GM21717 (cell line): Measurements from ENCODE around the gene DDHD1.
A peak's percentile ranks its signal among the peaks of the same experiment; 100 is the strongest.
"Not testable (repeated sequence)": the region's sequence is repeated elsewhere in the genome, so short reads cannot be mapped to it uniquely, and the experiment has no call there.

Experiments used
- ATAC-seq: cut with Tn5 transposase; IDR thresholded peaks from one replicate; pipeline ENCODE4 v1.9.1; 2021; ENCODE audit warnings: mild to moderate bottlenecking, moderate library complexity; ENCODE audit not compliant: unreplicated experiment

The DDHD1 gene

DNA sequence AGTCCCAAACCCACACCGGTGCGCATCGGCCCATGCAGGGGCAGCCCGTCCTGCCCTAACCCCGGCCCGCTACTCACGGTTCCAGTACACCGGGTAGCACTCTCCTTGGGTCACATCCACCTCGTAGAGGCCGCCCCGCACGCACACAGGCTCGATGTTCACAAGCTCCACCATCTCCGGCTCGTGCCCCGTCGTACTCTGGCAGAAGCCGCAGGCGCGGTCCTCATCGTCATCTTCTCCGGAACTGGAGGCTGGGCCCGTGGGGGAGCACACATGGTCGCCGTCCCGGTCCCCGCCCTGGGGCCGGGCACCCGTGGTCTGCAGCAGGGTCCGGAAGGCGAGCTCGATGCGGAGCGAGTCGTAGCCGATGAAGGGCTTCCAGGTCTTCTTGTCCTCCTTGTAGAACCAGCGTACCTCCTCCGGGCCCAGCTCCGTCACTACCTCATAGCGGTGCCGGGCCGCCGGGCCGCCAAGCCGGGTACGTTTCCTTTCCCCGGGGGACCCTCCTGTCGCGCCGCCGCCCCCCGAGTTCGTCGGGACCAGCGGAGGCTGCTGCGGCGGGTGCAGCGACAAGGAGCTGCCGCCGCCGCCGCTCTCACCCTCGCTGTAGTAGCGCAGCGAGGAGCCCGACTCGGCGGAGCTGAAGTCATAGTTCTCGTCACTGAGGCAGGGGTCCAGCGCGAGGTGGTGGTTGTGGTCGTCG is 788 bp downstream of the DDHD1 start:
- ATAC-seq, result peak; percentile 24

GRCh38 chr14:53151523-53152183 is 1.5 kb downstream of the DDHD1 start:
- peak; percentile 1 for ATAC-seq

DNA sequence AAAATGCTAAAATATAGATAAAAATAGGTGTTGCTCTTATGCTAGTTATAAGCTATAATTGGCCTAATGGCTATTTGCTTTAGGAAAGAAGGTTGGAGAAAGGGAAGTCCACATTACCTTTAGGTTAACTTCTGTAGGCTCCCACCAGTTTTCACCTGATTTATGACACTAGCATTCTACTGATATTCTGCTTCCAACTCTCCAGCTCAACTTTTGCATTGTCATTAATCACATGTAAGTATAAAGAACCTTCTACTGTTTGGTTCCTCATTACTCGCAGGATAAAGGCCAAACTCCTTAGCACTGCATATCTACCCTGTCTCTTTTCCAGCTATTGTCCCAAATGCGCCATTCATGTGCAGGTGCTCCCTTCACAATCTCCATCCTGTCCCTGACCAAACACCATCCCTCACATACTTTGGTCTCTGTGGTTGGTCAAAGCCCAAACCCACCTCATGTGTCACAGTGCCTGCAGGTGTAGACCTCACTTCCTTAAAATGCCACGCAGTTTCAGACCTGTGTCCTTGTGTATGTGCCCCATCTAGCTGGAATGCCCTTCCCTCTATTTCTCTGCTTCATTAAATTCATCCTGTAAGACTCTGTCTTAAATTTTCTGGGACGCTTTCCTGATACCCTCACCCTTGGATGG is 3.3 kb downstream of the DDHD1 start:
- no peak for ATAC-seq

DNA sequence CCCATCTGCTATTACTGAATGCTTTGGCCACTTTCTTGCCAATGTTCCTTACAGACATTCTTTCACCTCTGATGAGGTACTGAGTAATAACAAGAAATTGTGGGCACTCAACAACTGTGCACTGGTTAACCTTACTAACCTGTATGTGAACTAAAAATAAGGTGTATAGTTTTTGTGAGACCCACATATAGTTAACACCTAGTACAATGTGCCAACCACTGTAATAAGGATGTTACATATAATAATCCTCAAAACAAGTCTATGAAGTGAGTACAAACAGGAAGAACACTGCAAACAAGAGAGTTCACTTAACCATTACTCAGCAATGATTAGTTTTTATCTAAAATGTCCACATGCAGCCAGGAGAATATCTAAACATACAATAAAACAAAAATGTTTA is 4.5 kb downstream of the DDHD1 start:
- ATAC-seq, result no peak

DNA sequence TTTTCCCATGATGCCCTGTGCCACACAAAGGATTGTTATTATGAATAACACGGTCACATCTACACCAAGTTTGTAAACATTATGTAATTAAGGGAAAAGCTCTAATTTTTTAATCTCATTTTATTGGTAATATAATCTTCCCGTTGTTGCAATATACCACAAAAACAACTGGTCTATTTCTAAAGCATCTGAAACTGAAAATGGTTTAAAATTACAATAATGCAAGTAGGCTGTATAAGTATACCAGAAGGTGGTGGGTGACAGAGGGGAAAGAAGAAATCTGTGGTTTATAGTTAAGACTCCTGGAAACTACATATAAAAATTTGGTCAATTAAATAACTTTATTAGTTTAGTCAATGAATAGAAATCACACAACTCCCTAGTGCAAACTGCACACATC is 5.2 kb downstream of the DDHD1 start:
- ATAC-seq, result no peak

DNA sequence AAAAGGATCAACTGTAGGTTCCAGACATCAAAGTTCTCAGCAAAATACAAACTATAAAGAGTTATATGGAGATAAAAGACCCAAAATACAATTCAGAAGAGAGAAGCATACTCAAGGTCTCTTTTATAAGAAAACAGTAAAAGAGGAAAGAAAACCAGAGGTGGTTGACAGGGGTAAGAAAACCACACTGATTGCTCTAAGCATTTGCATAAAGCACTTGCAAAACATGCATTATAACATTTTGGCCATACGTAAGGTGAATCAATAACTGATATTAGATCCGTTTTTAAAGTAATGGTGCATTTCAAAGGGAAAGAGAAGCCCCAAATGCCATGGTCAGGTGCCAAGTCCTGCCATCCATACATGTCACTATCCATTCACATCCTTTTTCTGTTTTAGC is 5.9 kb downstream of the DDHD1 start:
- peak; percentile 27 for ATAC-seq

GRCh38 chr14:53146739-53147138 is 6.4 kb downstream of the DDHD1 start:
- ATAC-seq, result no peak

DNA sequence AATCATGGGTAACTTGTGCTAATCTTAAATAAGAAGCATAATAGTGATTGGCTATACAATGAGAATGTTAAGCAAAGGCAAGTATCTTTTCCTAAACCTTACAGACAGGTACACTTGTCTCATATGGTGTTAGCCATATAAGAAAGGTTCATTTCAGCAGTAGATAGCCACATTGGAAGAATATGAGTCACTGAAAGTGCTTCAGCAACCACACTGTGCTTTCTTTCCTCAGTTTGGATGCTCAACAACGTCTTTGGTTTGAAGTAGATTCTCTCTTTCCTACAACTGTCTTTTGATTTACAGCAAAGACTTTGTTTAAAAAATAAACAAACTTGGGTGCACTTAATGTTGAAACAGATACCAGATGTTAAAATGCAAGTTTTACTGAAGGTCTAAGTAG is 8.9 kb downstream of the DDHD1 start:
- ATAC-seq, result peak; percentile 81

DNA sequence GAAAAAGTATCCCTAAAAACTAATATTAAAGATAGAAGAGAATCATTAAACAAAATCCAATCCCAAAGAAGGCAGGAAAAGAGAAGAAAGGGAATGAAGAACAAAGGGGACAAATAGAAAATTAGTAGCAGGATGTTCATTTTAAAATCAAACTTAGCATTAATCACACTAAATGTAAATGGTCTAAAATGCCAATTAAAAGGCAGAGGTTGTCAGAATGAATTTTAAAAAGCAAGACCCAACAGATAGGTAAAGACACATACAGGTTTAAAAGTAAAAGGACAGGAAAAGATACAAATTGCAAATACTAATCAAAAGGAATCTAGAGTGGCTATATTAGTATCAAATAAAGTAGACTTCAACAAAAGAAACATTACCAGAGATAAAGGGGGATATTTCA is 12.5 kb downstream of the DDHD1 start:
- ATAC-seq, result no peak

DNA sequence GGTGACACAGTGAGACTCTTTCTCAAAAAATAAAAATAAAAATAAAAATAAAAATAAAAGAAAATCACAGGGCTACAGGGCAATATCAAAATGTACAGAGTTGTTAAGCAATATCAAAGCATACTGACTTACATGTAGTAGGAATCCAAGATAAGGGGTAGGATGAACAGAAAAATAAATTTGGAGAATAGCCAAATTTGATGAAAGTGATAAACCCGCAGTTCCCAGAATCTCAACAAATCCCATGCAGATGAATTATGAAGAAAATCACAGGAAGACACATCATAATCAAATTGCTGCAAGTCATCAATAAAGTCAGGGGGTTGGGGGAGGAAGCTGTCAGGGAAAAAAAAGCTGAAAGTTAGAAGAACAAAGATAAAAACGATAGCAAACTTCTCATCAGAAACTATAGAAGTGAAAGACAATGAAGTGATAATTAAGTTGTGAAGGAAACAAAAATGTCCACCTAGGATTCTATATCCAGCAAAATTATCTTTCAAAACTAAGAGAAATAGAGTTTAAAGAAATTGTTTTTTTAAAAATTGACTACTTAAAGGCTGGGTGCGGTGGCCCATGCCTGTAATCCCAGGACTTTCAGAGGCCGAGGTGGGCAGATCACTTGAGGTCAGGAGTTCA is 15.4 kb downstream of the DDHD1 start:
- no peak for ATAC-seq

GRCh38 chr14:53130491-53130890 is 22.6 kb downstream of the DDHD1 start:
- not testable (repeated sequence) for ATAC-seq

- ATAC-seq, result no peak
Observed at GRCh38 chr14:53128303-53129028, 24.7 kb downstream of the DDHD1 start.

DNA sequence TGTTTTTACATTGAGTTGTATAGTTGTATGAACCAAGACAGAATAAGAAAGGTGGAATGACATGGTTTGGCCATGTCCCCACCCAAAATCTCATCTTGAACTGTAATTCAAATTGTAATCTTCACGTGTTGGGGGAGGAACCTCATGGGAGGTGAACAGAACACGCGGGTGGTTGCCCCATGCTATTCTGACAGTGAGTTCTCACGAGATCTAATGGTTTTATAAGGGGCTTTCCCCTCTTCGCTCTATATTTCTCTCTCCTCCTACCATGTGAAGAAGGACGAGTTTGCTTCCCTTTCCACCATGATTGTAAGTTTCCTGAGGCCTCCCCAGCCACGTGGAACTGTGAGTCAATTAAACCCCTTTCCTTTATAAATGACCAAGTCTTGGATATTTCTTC is 25.3 kb downstream of the DDHD1 start:
- no peak for ATAC-seq

- ATAC-seq, result no peak
Observed at GRCh38 chr14:53127151-53127550, 26.0 kb downstream of the DDHD1 start.

- ATAC-seq, result no peak
Observed at GRCh38 chr14:53126731-53127130, 26.4 kb downstream of the DDHD1 start.

GRCh38 chr14:53124786-53125185 is 28.3 kb downstream of the DDHD1 start:
- no peak for ATAC-seq

GRCh38 chr14:53121419-53121818 is 31.7 kb downstream of the DDHD1 start:
- ATAC-seq, result not testable (repeated sequence)

DNA sequence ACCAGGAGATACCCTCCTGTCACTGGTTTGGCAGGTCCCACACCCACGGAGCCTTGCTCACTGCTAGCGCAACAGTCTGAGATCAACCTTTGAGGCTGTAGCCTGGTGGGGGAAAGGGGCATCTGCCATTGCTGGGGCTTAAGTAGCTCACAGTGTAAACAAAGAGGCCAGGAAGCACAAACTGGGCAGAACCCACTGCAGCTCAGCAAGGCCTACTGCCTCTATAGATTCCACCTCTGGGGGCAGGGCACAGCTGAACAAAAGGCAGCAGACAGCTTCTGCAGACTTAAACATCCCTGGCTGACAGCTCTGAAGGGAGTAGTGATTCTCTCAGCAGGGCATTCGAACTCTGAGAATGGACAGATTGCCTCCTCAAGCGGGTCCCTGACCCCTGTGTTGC is 35.6 kb downstream of the DDHD1 start:
- ATAC-seq, result not testable (repeated sequence)

- no peak for ATAC-seq
Observed at GRCh38 chr14:53113989-53114388, 39.1 kb downstream of the DDHD1 start.

DNA sequence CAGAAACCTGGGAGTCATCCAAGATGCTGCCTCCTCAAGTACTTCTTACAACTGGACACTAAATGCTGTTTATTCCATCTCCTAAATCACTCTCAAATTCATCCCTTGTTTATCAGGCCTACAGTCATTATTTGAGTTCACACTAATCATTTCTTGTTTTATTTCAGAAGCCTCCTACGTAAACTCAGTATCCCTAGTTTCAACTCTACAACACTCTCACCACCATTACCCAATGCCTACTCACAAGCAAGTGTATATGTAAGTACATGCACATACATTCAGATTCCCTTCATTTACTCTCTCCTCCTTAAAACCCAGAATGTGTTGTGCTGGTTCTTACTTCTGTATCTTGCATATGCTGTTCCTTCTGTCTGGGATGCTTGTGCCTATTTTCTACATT is 43.0 kb downstream of the DDHD1 start:
- no peak for ATAC-seq
